Stimulated activated CD4-positive, alpha-beta T cell treated with anti-CD3 and anti-CD28 coated beads, Interleukin-1b, Interleukin-23, amount 100 ng/mL, for 48 hours (primary cell): ENCODE results near the gene SCN3B.

Source experiments
- DNase-seq: peaks from one replicate; pipeline ENCODE4 v3.0.0-alpha.2; 2020

The SCN3B gene

GRCh38 chr11:123653827-123654565 lies 428 bp downstream of the SCN3B start:
- peak; percentile 4 for DNase-seq

- no peak for DNase-seq
Observed at GRCh38 chr11:123653483-123653826, 969 bp downstream of the SCN3B start.

DNA sequence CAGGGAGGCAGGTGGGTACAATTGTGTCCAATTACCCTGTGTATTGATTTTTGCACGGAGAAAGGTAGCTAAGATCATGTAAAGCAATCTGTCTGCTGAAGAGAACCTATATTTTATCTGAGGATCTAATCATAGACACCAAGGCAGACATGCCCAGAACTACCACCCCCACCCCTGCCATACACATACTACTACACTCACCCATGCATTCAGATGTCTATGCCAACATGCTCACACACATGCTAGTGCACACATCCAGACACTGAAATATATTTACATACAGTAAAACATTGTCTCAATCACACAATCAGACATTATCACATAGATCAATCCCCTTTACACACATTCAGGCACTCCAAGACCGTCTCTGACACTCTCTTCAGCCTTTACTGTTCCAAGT lies 1.8 kb downstream of the SCN3B start:
- no peak for DNase-seq

DNA sequence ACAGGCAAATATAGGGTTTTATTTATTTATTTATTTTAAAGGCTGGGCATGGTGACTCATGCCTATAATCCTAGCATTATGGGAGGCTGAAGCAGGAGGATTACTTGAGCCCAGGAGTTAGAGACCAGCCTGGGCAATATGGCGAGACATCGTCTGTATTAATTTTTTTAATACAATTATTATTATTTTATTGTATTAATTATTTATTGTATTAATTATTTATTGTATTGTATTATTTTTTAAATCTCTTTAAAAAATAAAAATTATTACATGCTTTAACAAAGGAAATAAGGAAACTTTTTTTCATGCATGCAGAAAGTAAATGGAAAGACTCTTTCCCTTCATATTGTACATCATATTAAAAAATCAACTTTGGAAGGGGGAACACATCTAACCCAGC lies 3.5 kb downstream of the SCN3B start:
- DNase-seq: no peak

GRCh38 chr11:123645286-123645975 lies 9.0 kb downstream of the SCN3B start:
- no peak for DNase-seq

- DNase-seq: no peak
Observed at GRCh38 chr11:123642435-123642834, 12.0 kb downstream of the SCN3B start.

GRCh38 chr11:123641495-123641840 lies 13.0 kb downstream of the SCN3B start:
- no peak for DNase-seq

DNA sequence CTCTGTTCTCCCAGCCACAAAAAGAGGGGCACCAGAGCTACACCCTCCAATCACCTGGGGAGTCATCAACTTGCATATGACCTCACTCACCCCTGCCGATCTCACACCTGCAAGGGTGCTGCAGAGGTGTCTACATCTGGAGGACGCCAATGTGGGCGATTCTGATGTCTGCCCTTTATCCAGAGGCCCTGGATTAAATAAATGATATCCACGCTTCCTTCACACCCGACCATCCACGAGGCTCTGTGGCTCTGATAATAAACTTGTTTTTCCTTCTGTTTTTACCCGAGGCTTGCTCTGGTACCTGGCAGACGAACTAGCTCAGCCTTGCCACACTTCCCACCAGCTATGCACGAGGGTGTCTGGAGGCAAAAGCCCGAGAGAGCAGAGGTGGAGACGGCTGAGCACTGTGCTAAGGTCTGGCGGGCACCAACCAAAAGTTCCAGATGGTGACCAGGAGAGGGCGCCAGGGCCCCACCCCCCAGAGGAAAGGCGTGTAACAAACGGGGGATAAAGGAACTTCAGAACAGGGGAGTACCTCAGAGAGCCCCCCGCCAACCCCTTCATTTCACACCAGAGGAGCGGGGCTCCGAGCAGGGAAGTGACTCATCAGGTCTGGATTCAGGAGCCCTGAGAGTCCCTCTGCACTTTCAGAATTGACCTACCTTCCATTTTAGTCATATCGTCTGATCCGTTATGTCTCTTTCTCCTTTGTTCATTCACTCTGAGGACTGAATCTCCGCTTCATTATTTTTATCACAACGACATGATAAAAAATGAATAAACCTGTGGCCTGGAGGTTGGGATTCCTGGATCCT lies 13.5 kb downstream of the SCN3B start:
- DNase-seq: peak; percentile 53

DNA sequence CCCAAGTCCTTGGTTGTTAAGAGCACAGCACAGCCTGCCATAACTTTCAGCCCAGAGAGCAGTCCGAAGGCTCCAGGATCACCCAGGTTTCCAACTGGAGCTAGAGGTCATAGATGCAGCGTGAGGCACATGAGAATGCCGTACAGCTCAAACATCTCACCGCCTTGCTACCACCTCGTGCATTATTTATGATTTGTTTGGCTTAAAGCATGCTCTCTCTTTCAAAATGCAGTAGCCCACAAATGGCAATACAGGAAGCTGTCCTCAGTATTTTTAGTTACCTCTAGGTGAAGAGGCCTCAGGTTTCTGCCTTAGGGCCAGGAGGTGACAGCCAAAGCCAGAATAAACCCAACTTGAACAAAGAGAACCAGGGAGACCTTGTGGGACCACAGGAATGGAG lies 14.4 kb downstream of the SCN3B start:
- DNase-seq: no peak

- DNase-seq: no peak
Observed at GRCh38 chr11:123630126-123630608, 24.3 kb downstream of the SCN3B start.

- DNase-seq: no peak
Observed at GRCh38 chr11:123628936-123629683, 25.3 kb downstream of the SCN3B start.

DNA sequence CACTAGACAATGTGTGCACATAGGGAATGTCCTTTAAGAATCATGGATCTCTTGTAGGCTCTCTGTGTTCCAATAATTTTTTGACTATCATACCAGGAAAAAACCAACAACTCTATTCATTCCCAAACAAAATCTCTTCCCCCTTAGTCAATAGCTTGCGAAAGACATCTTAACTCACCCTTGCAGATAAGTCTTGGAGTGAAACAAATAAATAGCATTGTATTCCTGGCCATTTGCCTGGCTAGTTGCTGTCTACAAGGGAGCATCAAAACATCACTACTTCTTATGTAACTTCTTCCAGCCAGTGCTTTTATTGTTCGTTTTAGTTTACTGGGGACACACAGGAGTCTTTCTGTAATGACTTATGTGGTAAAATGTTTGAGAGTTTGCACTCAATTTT lies 29.4 kb downstream of the SCN3B start:
- no peak for DNase-seq

- no peak for DNase-seq
Observed at GRCh38 chr11:123622576-123622975, 31.8 kb downstream of the SCN3B start.

GRCh38 chr11:123616505-123617198 lies 37.8 kb downstream of the SCN3B start:
- DNase-seq: no peak

DNA sequence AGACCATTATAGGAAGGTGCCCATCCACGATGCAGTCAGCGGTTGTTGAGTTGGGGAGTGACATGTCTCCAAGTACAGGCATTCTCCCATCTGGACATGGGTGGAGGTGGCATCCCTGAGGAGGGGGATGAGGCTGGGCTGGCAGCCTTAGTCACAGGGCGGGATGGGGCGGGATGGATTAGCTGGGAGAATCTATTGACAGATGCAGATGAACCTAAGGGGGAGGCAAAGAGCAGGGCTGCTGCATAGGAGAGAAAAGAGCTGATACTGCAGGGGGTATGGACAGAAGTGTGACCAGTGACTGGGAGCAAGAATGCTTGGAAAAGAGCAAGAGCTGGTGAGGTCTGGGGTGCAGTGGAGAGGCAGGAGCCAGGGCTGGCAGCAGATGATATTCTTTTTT lies 42.7 kb downstream of the SCN3B start:
- DNase-seq: no peak

GRCh38 chr11:123608945-123609344 lies 45.5 kb downstream of the SCN3B start:
- DNase-seq: no peak

DNA sequence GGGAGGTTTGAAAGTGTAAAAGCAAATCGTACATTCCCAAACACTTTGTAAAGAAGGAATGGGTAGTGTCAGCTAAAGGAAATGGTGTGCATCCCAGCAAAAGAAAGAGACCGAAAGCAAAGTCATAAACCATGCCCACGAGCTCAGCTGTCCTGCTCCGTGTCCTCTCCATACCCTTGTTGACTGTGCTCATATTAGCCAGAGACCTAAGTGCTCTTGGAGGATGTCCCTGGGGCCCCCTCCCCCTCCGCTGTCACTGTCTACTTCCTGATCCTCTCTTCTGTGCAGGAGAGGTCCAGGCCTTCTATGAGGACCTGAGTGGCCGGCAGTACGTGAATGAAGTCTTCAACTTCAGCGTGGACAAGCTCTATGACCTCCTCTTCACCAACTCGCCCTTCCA lies 46.1 kb downstream of the SCN3B start:
- DNase-seq: no peak

GRCh38 chr11:123607781-123608180 lies 46.6 kb downstream of the SCN3B start:
- DNase-seq: no peak

DNA sequence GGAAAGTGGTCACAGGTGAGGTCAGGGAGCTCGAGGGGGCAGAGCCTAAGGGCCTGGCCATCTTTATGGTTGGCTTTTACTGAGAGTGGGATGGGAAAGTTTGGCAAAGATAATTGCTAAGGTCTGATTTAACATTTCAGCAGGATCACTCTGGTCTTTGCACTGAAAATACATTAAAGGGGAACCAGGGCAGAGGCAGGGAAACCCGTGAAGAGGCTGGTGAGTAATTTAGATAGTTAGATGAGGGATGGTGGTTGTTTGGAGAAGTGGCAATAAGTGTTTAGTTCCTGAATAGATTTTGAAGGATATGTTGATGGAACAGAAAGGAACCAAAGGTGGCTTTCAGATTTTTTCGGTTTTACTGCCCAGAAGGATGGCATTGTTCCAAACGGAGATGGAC lies 50.8 kb downstream of the SCN3B start:
- no peak for DNase-seq

GRCh38 chr11:123601743-123602142 lies 52.7 kb downstream of the SCN3B start:
- no peak for DNase-seq

DNA sequence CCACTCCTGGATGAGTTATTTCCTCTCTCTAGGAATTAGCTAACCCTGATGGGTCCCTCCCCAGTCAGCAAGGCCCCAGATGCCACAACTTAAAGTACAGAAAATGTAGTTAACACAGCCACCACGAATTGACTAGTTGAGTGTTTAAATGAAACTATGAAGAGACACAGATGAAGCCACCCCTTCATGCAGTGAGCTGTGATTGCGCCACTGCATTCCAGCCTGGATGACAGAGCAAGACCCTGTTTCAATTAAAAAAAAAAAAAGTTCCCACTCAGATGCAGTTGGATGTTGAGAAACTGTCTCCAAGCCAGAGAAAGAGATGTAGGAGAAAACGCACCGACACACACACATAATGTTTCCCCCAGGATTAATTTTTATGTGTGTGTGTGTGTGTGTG lies 53.3 kb downstream of the SCN3B start:
- DNase-seq: no peak

GRCh38 chr11:123597859-123598258 lies 56.6 kb downstream of the SCN3B start:
- no peak for DNase-seq

DNA sequence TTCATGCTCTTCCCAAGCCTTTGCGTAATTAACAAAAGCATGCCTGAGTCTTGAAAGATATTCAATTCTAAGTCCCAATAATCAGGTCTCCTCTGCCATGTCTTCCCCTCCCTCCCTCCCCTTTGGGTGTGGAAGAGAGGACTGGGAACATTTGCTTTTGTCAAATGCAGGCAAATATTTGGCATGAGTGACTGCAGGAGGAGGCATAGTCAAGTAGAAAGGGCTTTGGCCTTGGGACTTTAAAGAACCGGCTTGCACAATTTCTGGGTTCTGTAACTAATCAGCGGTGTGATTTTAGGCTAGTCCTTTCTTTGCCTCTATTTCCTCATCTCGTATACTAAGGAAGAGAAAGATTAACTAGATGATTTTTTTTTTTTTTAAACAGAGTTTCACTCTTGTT lies 59.5 kb downstream of the SCN3B start:
- DNase-seq: no peak
